GM21723 (cell line): ENCODE measurements around the gene SLX9.

Experiments used
- ATAC-seq: cut with Tn5 transposase; IDR thresholded peaks from one replicate; pipeline ENCODE4 v1.9.1; 2021; ENCODE audit warnings: mild to moderate bottlenecking, moderate library complexity; ENCODE audit not compliant: unreplicated experiment

SLX9 gene

GRCh38 chr21:44999972-45000636, 60.3 kb downstream of the SLX9 start:
- ATAC-seq: no peak

GRCh38 chr21:45000637-45001133, 60.9 kb downstream of the SLX9 start:
- no peak for ATAC-seq

DNA sequence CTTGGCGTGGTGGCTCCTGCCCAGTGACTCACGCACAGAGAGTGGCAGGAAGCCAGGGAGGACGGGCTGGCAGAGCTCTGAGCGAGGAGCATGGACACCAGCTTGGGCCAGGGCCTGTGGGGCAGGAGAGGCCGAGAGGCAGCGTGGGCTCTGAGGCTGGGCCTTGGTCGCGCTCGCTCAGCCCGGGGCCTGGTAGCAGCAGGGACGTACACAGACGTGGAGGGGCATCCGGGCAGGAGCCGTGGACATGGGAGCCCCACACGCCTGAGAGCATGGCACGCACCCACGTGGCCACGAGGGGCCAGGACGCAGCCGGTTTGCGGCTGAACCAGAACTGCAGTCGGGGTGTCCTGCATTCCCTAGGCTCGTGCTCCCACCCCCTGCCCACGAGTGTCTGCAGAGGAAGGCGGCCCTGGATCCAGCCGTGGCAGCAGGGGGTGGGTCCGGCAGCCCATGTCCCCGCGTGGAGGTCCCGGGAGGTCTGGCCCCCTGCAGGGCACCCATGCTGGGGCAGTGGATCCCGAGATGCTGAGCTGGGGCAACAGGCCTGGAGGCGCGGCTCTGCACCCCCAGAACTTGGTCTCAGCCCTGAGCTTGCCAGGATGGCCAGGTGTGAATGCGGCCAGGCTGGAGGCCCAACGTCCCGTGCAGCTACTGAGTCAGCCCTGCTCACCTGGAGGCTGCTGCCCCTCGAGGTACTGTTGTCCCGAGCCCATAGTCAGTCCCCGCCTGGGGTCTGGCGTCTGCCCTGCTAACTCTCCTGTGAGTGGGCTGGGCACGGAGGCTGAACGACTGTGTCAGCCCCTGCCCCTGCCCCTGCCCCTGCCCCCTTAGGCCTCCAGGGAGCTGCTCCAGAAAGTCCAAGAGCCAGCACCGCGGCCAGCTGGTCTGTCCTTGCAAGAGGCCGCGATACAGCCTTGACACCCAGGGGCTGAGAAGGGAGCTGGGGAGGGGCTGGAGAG, 61.6 kb downstream of the SLX9 start:
- ATAC-seq: no peak

DNA sequence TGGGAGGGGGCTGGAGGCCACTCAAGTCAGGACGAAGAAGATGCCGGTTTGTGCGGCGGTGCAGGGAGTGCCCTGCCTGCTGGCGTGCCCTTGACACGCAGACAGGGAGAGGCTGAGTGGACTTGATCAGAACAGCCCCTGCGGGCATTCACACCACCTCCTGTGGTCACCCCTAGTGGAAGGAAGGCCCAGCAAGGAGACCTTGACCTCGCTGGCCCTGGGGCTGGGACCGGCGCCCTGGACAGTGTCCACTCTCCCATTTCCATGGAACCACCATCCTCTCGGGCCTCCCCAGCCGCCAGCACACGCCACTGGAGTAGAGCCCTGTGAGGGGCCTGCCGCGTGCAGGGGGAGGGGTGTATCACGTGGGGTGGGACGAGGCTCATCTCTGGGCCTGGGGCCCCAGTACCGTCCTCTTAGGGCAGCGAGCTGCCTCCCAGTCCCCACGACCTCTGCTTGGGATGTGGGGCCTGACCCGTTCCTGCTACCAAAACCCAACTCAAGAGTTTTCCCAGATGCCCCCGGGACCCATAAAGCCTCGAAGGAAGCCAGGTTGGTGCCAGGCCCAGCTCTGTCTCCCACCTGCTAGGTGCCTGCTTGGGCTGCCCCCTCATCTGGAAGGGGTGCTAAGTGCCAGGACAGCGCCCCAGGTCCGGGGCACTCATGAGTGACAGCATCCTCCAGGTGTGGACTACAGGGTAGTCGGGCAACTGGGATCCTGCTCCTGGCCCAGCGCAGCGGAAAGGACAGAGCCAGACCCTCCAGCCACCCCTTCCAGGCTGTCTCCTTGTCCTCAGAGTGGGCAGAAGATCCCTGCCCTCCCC, 62.8 kb downstream of the SLX9 start:
- ATAC-seq: no peak

DNA sequence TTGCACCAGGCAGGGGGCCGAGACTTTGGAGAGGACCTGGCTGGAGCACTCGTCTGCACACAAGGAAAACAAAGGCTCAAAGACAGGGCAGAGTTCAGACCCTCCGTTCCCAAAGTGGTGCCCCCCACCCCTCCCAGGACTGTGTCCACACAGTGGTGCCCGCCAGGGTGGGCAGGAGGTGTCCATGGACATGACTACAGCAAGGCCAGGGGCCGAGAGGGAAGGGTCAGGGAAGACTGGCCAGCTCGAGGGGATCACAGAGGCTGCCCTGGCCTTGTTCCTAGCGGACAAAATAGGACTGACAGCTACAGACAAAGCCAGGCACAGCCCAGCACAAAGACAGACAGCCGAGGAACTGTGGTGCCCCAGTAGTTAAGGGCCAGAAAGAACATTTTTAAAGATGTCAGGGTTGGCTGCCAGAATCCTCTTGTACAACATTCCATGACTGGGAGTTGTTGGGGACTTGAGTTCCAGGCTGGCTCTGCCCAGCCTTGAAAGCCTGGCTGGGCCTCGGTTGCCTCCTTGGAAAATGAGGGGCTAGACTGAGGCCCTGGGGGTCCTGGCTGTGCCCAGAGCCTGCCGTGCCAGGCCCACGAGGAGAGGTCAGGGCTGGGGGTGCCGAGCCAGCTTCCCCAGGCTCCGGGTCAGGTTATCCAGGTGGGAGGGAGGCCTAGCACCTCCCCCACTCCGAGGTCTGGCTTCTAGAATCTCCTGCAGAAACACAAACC, 63.7 kb downstream of the SLX9 start:
- ATAC-seq: no peak

- no peak for ATAC-seq
These were observed 64.2 kb downstream of the SLX9 start for GRCh38 chr21:45004059-45004422.

- ATAC-seq: no peak
These were observed 64.8 kb downstream of the SLX9 start for GRCh38 chr21:45004481-45005247.

- no peak for ATAC-seq
These were observed 66.8 kb downstream of the SLX9 start for GRCh38 chr21:45006536-45007095.

DNA sequence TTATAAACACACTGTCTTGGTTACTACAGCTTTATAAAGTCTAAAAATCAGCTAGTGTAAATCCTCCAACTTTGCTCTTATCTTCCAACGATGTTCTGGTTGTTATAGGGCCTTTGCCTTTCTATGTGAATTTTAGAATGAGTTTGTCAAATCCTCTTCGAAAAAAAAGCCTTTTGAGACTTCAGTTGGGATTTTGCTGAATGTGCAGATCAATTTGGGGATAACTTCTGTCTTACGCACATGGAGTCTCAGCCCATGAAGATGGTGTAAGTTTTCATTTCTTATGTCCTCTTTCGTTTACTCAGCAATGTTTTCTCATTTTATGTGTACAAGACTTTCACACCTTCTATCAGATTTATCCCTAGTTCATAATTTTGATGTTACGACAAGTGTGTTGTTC, 69.8 kb downstream of the SLX9 start:
- ATAC-seq: no peak

DNA sequence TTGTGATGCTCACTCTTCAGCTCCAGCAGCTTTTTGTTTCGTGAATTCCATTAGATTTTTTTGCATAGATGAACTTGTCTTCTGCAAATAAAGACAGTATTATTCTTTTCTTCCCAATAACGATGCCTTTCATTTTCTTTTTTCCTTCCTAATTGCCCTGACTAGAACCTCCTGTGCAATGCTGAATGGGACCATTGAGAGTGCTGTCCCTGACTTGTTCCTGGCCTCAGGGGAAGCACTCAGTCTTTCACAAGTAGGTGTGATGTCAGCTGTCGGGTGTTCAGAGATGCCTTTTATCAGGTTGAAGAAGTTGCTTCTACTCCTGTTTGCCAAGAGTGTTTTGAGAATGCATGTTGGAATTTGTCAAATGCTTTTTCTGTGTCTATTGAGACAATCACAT, 70.3 kb downstream of the SLX9 start:
- no peak for ATAC-seq

- no peak for ATAC-seq
These were observed 71.0 kb downstream of the SLX9 start for GRCh38 chr21:45010860-45011259.

GRCh38 chr21:45011426-45011825, 71.6 kb downstream of the SLX9 start:
- ATAC-seq: no peak

GRCh38 chr21:45011911-45012661, 72.3 kb downstream of the SLX9 start:
- no peak for ATAC-seq

GRCh38 chr21:45012662-45013259, 72.9 kb downstream of the SLX9 start:
- no peak for ATAC-seq

GRCh38 chr21:45013260-45013841, 73.5 kb downstream of the SLX9 start:
- ATAC-seq: no peak

DNA sequence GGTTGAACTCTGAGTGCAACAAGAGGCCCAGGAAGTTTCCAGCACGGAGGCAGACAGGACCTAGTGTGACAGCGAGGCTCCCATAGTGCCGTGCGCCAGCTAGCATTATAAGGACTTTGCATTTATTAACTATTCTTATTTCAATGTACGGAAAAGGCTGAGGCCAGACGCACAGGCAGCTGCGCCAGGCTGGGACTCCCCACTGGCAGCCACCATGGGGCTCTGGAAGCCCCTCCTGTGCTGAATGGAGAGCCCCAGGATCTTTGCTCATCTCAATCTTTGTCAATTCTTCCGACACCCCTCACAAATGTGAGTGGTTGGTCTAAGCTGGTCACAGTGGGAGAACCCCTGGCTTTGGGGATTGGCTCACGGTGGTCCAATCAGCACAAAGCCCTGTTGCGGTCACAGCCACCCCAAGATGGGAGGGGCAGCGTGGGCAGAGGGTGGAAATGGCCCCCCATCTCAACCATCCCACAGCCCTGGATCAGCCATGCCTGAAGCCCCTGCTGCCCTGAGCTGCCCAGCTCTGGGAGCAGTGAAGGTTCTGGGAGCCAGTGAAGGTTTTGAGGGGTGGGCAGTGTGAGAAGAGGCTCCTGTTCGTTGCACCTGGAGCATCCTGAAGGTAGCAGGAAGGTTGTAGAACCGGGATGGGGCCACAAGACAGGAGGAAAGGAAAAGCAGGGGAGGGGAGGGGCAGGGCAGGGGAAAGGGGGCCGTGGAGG, 75.1 kb downstream of the SLX9 start:
- ATAC-seq: no peak

- no peak for ATAC-seq
These were observed 75.6 kb downstream of the SLX9 start for GRCh38 chr21:45015469-45015860.
